Body of pancreas (tissue), 4 donors: Measurements from ENCODE around the gene ENG. TPM values are rescaled to one million over a fixed set of nuclear protein-coding genes. Genes with fewer than 3 reads are reported as not detected.
A peak's percentile ranks its signal among the peaks of the same experiment; 100 is the strongest.
"Not testable (repeated sequence)": the region's sequence is repeated elsewhere in the genome, so short reads cannot be mapped to it uniquely, and the experiment has no call there.

ENCODE experiments used
- ATAC-seq: fragments of 150-250 bp; one replicate; pipeline ENCODE4 v1.9.1; 2016
- DNase-seq, 4 donors: peaks; one replicate each; pipeline ENCODE4 v3.0.0-alpha.2; 2019
- H3K27ac ChIP-seq, 4 donors: fragments of 200-600 bp; sonication (generic); 1 replicate in 3 of 4; 2 replicates in 1 of 4; pipeline versions ENCODE4 v1.5.1 to v1.6.1; 2016 to 2019; ENCODE audit warnings: mild to moderate bottlenecking in 1 of 4, mixed read lengths in 1 of 4, moderate library complexity in 1 of 4
- H3K27me3 ChIP-seq, 2 donors: fragments of 200-600 bp; sonication (generic); one replicate each; pipeline ENCODE4 v1.6.0; 2016; ENCODE audit warnings: mild to moderate bottlenecking in 1 of 2
- H3K36me3 ChIP-seq, 2 donors: fragments of 200-600 bp; sonication (generic); replicated peaks in 1 of 2; 2 replicates each; pipeline ENCODE4 v1.5.1; 2016; ENCODE audit warnings: low read depth in 2 of 2; ENCODE audit not compliant: insufficient read depth in 1 of 2
- H3K4me1 ChIP-seq: fragments of 200-600 bp; sonication (generic); one replicate; pipeline ENCODE4 v1.6.0; 2016
- H3K4me3 ChIP-seq, 2 donors: fragments of 200-600 bp; sonication (generic); 1 replicate in 1 of 2; 2 replicates in 1 of 2; pipeline ENCODE4 v1.5.1; 2016 to 2019
- H3K9me3 ChIP-seq, 3 donors: fragments of 200-600 bp; sonication (generic); 1 replicate in 2 of 3; 2 replicates in 1 of 3; pipeline ENCODE4 v1.5.1; 2016
- POLR2A ChIP-seq, 3 donors: fragments of 450-650 bp; IDR thresholded peaks; one replicate each; pipeline ENCODE4 v1.6.1; 2016; ENCODE audit warnings: antibody characterized with exemption in 3 of 3, mild to moderate bottlenecking in 2 of 3
- WGBS, 2 donors: methylation state at CpG; one replicate each; pipeline ENCODE4 v1.1.5; 2017; 5-methylcytosine and 5-hydroxymethylcytosine counted together
- intact Hi-C: fragments of 100-400 bp; cut with DNase I; formaldehyde crosslinking; loops from one replicate; pipeline ENCODE4 v1.15.1; 2023
- total RNA-seq, 2 donors: library from RNA; depleted of rRNA; stranded (reverse); fragments of >200 nt; gene quantifications; one replicate each; pipeline ENCODE4 v1.1.0, GENCODE V29; 2016
- TF ChIP-seq, protein P1 (sequence below), 7 experiments: fragments of 450-650 bp in 4 of 7; fragments of 200-600 bp in 3 of 7; sonication (generic) in 3 of 7; IDR thresholded peaks; one replicate each; pipeline ENCODE4 v1.5.1; 2016 to 2019; ENCODE audit warnings: antibody characterized with exemption in 7 of 7

ENG gene
- total RNA-seq, 2 donors from 2014 or later: 20.2 to 26.7 TPM

DNA sequence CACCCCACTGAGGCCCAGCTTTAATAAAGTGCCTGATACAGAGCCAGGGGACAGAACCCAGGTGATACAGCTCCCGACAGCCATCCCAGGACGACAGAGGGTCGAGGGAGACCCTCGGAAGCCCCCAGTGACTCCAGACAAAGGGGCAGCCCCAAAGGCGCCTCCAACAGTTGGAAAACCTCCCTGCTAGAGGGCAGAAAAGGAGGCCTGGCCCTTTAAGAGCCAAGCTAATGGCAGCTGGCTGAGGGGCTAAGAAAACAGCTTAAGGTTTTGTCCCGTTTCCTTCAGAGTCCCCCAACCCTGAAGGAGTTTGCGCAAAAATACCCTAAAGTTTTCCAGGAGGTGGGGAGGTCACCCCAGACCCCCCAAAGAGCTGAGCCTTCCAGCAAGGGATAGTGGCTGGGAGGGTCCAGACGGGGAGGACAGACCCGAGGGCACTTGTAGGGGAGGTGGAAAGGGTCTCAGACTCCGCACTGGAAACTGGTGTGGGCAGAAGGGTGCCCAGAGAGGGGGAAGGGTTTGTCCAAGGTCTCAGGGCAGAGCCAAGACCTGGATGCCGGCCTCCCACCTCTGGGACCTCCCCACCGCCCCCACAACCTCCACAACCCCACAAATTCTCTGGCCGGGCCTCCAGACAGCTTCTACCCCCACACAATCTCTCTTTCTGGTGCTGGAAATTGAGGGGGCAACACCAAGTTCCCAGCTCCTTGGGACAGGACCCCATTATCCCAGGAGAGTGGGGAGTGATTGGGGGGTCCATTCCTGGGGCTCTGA lies 31.2 kb upstream of the ENG start:
- H3K4me1 ChIP-seq: peaks cover 29% of the 10 kb centered on the region
- H3K4me3 ChIP-seq: no peak overlapping the region
- intact Hi-C loops: no loop called here
- ATAC-seq (no peak), DNase-seq (no peak)
- H3K9me3 ChIP-seq: no peaks in the 10 kb centered on the region
- H3K27ac ChIP-seq: peak overlapping the region in 3 of 4 donors; percentile 65 to 82 (median 81)
- peaks cover 5 to 14% of the 10 kb centered on the region in 2 donors for H3K36me3 ChIP-seq
- WGBS, 2 donors: 82 to 92% methylated on average over 11 to 13 of the region's 13 CpGs
- H3K27me3 ChIP-seq: no peaks in the 10 kb centered on the region
- TF ChIP-seq, protein P1, sequence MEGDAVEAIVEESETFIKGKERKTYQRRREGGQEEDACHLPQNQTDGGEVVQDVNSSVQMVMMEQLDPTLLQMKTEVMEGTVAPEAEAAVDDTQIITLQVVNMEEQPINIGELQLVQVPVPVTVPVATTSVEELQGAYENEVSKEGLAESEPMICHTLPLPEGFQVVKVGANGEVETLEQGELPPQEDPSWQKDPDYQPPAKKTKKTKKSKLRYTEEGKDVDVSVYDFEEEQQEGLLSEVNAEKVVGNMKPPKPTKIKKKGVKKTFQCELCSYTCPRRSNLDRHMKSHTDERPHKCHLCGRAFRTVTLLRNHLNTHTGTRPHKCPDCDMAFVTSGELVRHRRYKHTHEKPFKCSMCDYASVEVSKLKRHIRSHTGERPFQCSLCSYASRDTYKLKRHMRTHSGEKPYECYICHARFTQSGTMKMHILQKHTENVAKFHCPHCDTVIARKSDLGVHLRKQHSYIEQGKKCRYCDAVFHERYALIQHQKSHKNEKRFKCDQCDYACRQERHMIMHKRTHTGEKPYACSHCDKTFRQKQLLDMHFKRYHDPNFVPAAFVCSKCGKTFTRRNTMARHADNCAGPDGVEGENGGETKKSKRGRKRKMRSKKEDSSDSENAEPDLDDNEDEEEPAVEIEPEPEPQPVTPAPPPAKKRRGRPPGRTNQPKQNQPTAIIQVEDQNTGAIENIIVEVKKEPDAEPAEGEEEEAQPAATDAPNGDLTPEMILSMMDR (IDR thresholded peaks at IDR 0.05): no peak
- no peak for TF ChIP-seq POLR2A (IDR thresholded peaks at IDR 0.05)

DNA sequence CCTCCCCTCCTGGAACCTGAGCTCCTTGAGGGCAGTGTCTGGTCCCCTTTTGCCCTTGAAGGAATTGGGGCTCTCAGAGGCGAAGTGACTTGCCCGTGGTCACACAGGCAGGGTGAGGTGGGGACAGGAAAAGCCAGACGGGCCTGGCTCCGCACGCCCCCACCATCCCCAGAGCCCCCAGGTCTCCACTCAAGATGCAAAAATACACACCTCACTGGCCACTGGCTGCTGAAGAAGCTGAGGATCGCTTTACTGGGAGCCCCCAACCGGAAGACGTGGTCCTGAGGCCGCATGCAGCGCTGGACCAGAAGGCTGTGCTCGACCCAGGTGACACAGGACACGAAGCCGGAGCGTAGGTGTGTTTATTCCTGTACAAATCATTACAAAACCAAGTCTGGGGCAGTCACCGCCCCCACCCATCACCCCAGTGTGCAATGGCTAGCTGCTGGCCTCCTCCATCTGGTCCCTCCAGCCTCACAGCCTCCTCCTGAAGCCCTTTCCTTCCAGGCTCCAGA lies 30.6 kb upstream of the ENG start:
- TF ChIP-seq POLR2A (IDR thresholded peaks at IDR 0.05): no peak
- Histone ChIP-seq H3K4me1 (peaks cover 29% of the 10 kb centered on the region), H3K9me3 (no peaks in the 10 kb centered on the region), H3K4me3 (no peak overlapping the region), H3K27ac (peak overlapping the region; percentile 65 to 82 (median 73)), H3K27me3 (no peaks in the 10 kb centered on the region), H3K36me3 (peaks cover under 1 to 12% of the 10 kb centered on the region in 2 donors)
- 75 to 85% methylated on average over 11 to 15 of the region's 15 CpGs for WGBS, 2 donors
- no peak for ATAC-seq
- intact Hi-C loops: no loop called here
- DNase-seq: no peak

DNA sequence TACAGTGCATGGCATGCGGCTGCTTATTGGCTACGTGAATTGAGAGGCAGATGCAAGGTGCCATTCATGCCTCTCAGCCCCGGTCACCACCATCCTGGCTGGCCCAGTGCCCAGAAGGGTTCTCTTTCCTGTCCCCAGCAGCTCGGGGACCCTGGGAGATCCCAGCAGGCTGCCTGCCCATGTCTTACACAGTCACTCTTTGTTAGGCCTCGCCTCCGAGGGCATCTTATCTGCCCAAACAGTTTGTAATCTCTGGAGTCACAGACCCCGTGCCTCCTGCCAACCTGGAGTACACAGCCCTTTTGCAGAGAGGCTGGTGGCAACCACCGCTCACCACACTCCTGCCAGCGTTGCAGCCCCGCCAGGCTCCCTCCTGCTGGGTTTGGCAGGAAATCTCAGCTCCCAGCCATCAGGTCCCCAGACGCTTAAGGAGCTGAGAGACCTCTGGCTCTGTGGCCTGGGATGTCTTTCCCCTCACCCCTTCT lies 30.0 kb upstream of the ENG start:
- H3K27me3 ChIP-seq: no peaks in the 10 kb centered on the region
- DNase-seq: peak; percentile 76 to 84 (median 82)
- H3K4me3 ChIP-seq: no peak overlapping the region
- peak overlapping the region; percentile 25 to 82 (median 73) for H3K27ac ChIP-seq
- peak in 2 of 3 donors; percentile 22 to 23 for TF ChIP-seq POLR2A (IDR thresholded peaks at IDR 0.05)
- TF ChIP-seq, protein P1 (IDR thresholded peaks at IDR 0.05): no peak
- H3K9me3 ChIP-seq: no peaks in the 10 kb centered on the region
- intact Hi-C loops: no loop called here
- peak; percentile 87 for ATAC-seq
- 14 to 17% methylated on average over 1 to 11 of the region's 11 CpGs for WGBS, 2 donors
- H3K4me1 ChIP-seq: peaks cover 29% of the 10 kb centered on the region
- peaks cover 0 to 12% of the 10 kb centered on the region in 2 donors for H3K36me3 ChIP-seq

DNA sequence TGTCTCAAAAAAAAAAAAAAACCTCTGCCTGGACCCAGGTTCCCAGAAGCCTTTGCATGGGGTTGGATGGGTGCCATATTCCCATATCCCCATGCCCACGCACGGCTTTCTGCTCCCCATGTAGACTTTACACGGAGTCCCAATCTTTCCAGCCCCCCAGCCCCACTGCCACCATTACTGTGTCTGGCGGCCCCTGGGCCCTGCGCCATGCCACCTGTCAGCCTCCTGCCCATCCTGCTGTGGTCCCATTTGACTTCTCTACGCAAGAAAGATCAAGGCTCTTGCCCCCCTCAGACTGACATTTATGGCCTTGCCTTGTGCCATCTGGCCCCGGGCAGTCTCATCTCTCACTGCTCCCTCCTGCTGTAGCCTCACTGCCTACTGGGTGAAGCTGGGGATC lies 29.5 kb upstream of the ENG start:
- DNase-seq: no peak
- intact Hi-C loops: no loop called here
- Histone ChIP-seq H3K36me3 (peaks cover 0 to 12% of the 10 kb centered on the region in 2 donors), H3K4me3 (no peak overlapping the region), H3K27me3 (no peaks in the 10 kb centered on the region), H3K4me1 (peaks cover 29% of the 10 kb centered on the region), H3K9me3 (no peaks in the 10 kb centered on the region), H3K27ac (peak overlapping the region; percentile 25 to 82 (median 73))
- peak; percentile 4 for ATAC-seq
- TF ChIP-seq POLR2A (IDR thresholded peaks at IDR 0.05): no peak
- TF ChIP-seq, protein P1 (IDR thresholded peaks at IDR 0.05): no peak
- 59 to 77% methylated on average over 6 to 7 of the region's 7 CpGs for WGBS, 2 donors

DNA sequence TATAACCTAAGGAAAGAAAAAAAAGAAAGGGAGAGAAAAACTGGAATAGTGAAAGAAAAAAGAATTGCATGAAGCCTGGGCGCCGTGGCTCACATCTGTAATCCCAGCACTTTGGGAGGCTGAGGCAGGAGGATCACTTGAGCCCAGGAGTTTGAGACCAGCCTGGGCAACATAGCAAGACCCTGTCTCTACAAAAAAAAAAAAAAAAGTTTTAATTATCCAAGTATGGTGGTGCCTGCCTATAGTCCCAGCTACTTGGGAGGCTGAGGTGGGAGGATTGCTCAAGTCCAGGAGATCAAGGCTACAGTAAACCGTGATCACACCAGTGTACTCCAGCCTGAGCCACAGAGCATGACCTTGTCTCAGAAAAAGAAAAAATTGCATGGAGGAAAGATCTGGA lies 27.3 kb upstream of the ENG start:
- H3K9me3 ChIP-seq, H3K4me3 ChIP-seq, H3K36me3 ChIP-seq, ATAC-seq, intact Hi-C loops, DNase-seq, H3K27ac ChIP-seq, H3K27me3 ChIP-seq: not testable (repeated sequence)
- H3K4me1 ChIP-seq: peaks cover 42% of the 10 kb centered on the region
- WGBS, 2 donors: 80 to 81% methylated on average over 3 of the region's 3 CpGs
